GM23338 (cell line): ENCODE data around the gene TMEM214. TPM values are rescaled to one million over a fixed set of nuclear protein-coding genes. Genes with fewer than 3 reads are reported as not detected.

Experiments
- ATAC-seq: fragments of 200-7000 bp; cut with Tn5 transposase; 3 replicates; pipeline ENCODE4 v1.9.1; 2020
- DNase-seq: peaks from one replicate; pipeline ENCODE4 v3.0.0-alpha.2; 2015; ENCODE audit warnings: low spot score
- H2AFZ ChIP-seq: fragments of 200-600 bp; sonication (generic); 2 replicates; pipeline ENCODE4 v1.8.0; 2016; ENCODE audit warnings: antibody characterized with exemption, mild to moderate bottlenecking, moderate library complexity
- H3F3A ChIP-seq: fragments of 200-600 bp; sonication (generic); replicated peaks from 2 replicates; pipeline ENCODE4 v1.8.0; 2017; ENCODE audit warnings: antibody characterized with exemption, mixed run types, low read depth
- H3K27ac ChIP-seq: fragments of 200-600 bp; sonication (generic); 2 replicates; pipeline ENCODE4 v1.6.1; 2016; ENCODE audit warnings: low read depth
- H3K27me3 ChIP-seq: fragments of 200-600 bp; sonication (generic); 2 replicates; pipeline ENCODE4 v1.8.0; 2016; ENCODE audit warnings: mild to moderate bottlenecking, mixed run types, moderate library complexity; ENCODE audit not compliant: insufficient read depth
- H3K36me3 ChIP-seq: fragments of 200-600 bp; sonication (generic); 2 replicates; pipeline ENCODE4 v1.8.0; 2016; ENCODE audit warnings: mild to moderate bottlenecking; ENCODE audit not compliant: insufficient read depth
- H3K4me1 ChIP-seq: fragments of 200-600 bp; sonication (generic); 2 replicates; pipeline ENCODE4 v1.8.0; 2016; ENCODE audit warnings: mild to moderate bottlenecking, moderate library complexity; ENCODE audit not compliant: insufficient read depth
- H3K4me2 ChIP-seq: fragments of 200-600 bp; sonication (generic); 2 replicates; pipeline ENCODE4 v1.7.1; 2017; ENCODE audit warnings: mixed run types
- H3K4me3 ChIP-seq: fragments of 200-600 bp; sonication (generic); 2 replicates; pipeline ENCODE4 v1.6.1; 2016; ENCODE audit warnings: mixed run types
- H3K79me2 ChIP-seq: fragments of 200-600 bp; sonication (generic); replicated peaks from 2 replicates; pipeline ENCODE4 v1.8.0; 2017; ENCODE audit warnings: mild to moderate bottlenecking; ENCODE audit not compliant: insufficient read depth
- H3K9me2 ChIP-seq: fragments of 200-600 bp; sonication (generic); 2 replicates; pipeline ENCODE4 v1.8.0; 2017; ENCODE audit not compliant: insufficient read depth
- H4K20me1 ChIP-seq: fragments of 200-600 bp; sonication (generic); replicated peaks from 2 replicates; pipeline ENCODE4 v1.8.0; 2017; ENCODE audit warnings: mild to moderate bottlenecking; ENCODE audit not compliant: insufficient read depth
- H3K27ac Mint-ChIP-seq: 2 replicates; pipeline ENCODE4 v1.8.0; 2020; ENCODE audit warnings: inconsistent platforms, mild to moderate bottlenecking, moderate library complexity, mixed read lengths
- H3K27me3 Mint-ChIP-seq: 3 replicates; pipeline ENCODE4 v1.8.0; 2022; ENCODE audit warnings: low read depth, mild to moderate bottlenecking, moderate library complexity, mixed read lengths, inconsistent platforms; ENCODE audit not compliant: insufficient read depth, poor library complexity
- H3K36me3 Mint-ChIP-seq: 3 replicates; pipeline ENCODE4 v1.8.0; 2021; ENCODE audit warnings: low read depth, mild to moderate bottlenecking, inconsistent platforms, moderate library complexity, mixed read lengths
- H3K4me1 Mint-ChIP-seq: 3 replicates; pipeline ENCODE4 v1.8.0; 2020; ENCODE audit warnings: mild to moderate bottlenecking, inconsistent platforms, mixed read lengths
- H3K4me3 Mint-ChIP-seq: 3 replicates; pipeline ENCODE4 v1.8.0; 2021; ENCODE audit warnings: moderate library complexity, mild to moderate bottlenecking, inconsistent platforms, mixed read lengths
- H3K9me3 Mint-ChIP-seq: 3 replicates; pipeline ENCODE4 v1.8.0; 2020; ENCODE audit warnings: moderate library complexity, mild to moderate bottlenecking, inconsistent platforms, mixed read lengths
- CREB1 ChIP-seq: fragments of 250-450 bp; sonication (Bioruptor Pico); IDR thresholded peaks from 2 replicates; pipeline ENCODE4 v1.5.0; 2020; ENCODE audit warnings: low read depth, mild to moderate bottlenecking, moderate library complexity
- EZH2phosphoT487 ChIP-seq: fragments of 200-600 bp; sonication (generic); IDR thresholded peaks from one replicate; pipeline ENCODE4 v1.8.1; 2018; ENCODE audit warnings: antibody characterized with exemption; ENCODE audit not compliant: unreplicated experiment
- JUNB ChIP-seq: IDR thresholded peaks from one replicate; pipeline ENCODE4 v1.6.1; 2016; ENCODE audit warnings: antibody characterized with exemption; ENCODE audit not compliant: unreplicated experiment
- NANOG ChIP-seq: IDR thresholded peaks from 2 replicates; pipeline ENCODE4 v1.6.1; 2016; ENCODE audit warnings: antibody characterized with exemption, borderline replicate concordance
- POLR2AphosphoS5 ChIP-seq: IDR thresholded peaks from 2 replicates; pipeline ENCODE4 v1.6.1; 2016; ENCODE audit warnings: antibody characterized with exemption, low read depth
- ZNF114 ChIP-seq: fragments of 250-450 bp; sonication (Bioruptor Pico); IDR thresholded peaks from 2 replicates; pipeline ENCODE4 v1.5.0; 2020; ENCODE audit warnings: mild to moderate bottlenecking, moderate library complexity
- ZNF331 ChIP-seq: fragments of 250-450 bp; sonication (Bioruptor Pico); IDR thresholded peaks from 2 replicates; pipeline ENCODE4 v1.5.0; 2020; ENCODE audit warnings: low read depth, mild to moderate bottlenecking, moderate library complexity
- polyA plus RNA-seq: library from polyadenylated mRNA; unstranded; fragments of >200 nt; fragmentation: Nextera tagmentation; extraction: Ambion mirVana; gene quantifications from 2 replicates; pipeline ENCODE4 v1.2.1, GENCODE V29; 2016
- total RNA-seq: library from RNA; depleted of rRNA; stranded (reverse); fragments of >200 nt; shearing (Covaris generic); gene quantifications from 2 replicates; pipeline ENCODE4 v1.2.3, GENCODE V29; 2014
- TF ChIP-seq, protein P1 (sequence below): IDR thresholded peaks from 2 replicates; pipeline ENCODE4 v1.6.1; 2016; ENCODE audit warnings: antibody characterized with exemption
- TF ChIP-seq, protein P2 (sequence below), 2 experiments: fragments of 200-600 bp in 1 of 2; sonication (generic) in 1 of 2; conservative IDR thresholded peaks; 2 replicates each; pipeline versions ENCODE4 v1.5.1 to v1.6.1; 2016 to 2017; ENCODE audit warnings: antibody characterized with exemption in 2 of 2, low read depth in 2 of 2, mild to moderate bottlenecking in 2 of 2, moderate library complexity in 1 of 2

Gene TMEM214
- total and polyA plus RNA-seq, 2 experiments from 2014 or later = 18.4 to 36.5 TPM

DNA sequence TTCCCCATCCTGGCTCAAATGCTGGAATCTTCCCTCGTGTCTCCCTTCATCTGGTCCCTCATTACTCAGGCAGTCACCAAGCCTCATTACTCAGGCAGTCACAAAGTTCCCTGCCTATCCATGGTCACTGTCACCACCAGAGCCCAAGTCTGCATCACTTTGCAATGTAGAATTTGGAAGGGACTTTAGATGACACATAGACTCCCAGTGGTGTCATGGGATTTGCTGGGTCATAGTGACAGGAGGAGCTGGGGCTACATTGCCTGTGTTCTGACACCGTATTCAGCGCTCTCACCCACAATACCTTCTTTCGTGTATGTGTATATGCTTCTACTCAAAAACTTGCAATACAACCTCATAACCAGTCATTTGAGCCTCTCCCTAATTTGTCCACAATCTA lies 43.6 kb downstream of the TMEM214 start:
- Histone ChIP-seq H3K27me3 (no peaks in the 10 kb centered on the region), H3K79me2 (peaks cover under 1% of the 10 kb centered on the region; the same call in 1 of the 2 replicates), H3K36me3 (no peaks in the 10 kb centered on the region), H3K4me2 (no peak overlapping the region), H3K4me1 (peaks cover 9% of the 10 kb centered on the region), H3K4me3 (no peak overlapping the region), H4K20me1 (no peaks in the 10 kb centered on the region), H2AFZ (no peak overlapping the region), H3K9me2 (no peaks in the 10 kb centered on the region), H3F3A (peaks cover 7% of the 10 kb centered on the region; the same call in 1 of the 2 replicates), H3K27ac (no peak overlapping the region)
- Mint-ChIP-seq H3K4me3 (no peak overlapping the region), H3K27me3 (peaks cover 20% of the 10 kb centered on the region), H3K9me3 (no peaks in the 10 kb centered on the region), H3K27ac (no peak overlapping the region), H3K36me3 (no peaks in the 10 kb centered on the region), H3K4me1 (peaks cover 24% of the 10 kb centered on the region)
- DNase-seq (no peak), ATAC-seq (no peak)
- TF ChIP-seq, protein P1, sequence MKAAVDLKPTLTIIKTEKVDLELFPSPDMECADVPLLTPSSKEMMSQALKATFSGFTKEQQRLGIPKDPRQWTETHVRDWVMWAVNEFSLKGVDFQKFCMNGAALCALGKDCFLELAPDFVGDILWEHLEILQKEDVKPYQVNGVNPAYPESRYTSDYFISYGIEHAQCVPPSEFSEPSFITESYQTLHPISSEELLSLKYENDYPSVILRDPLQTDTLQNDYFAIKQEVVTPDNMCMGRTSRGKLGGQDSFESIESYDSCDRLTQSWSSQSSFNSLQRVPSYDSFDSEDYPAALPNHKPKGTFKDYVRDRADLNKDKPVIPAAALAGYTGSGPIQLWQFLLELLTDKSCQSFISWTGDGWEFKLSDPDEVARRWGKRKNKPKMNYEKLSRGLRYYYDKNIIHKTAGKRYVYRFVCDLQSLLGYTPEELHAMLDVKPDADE = no peak
- no peak for TF ChIP-seq ZNF331 (CRISPR knock-in tag)
- TF ChIP-seq, protein P2, sequence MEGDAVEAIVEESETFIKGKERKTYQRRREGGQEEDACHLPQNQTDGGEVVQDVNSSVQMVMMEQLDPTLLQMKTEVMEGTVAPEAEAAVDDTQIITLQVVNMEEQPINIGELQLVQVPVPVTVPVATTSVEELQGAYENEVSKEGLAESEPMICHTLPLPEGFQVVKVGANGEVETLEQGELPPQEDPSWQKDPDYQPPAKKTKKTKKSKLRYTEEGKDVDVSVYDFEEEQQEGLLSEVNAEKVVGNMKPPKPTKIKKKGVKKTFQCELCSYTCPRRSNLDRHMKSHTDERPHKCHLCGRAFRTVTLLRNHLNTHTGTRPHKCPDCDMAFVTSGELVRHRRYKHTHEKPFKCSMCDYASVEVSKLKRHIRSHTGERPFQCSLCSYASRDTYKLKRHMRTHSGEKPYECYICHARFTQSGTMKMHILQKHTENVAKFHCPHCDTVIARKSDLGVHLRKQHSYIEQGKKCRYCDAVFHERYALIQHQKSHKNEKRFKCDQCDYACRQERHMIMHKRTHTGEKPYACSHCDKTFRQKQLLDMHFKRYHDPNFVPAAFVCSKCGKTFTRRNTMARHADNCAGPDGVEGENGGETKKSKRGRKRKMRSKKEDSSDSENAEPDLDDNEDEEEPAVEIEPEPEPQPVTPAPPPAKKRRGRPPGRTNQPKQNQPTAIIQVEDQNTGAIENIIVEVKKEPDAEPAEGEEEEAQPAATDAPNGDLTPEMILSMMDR (conservative IDR thresholded peaks at IDR 0.05; ENCODE audit: low read depth in 2 of 2) = no peak
- TF ChIP-seq CREB1 (CRISPR knock-in tag) = no peak
- no peak for TF ChIP-seq EZH2phosphoT487

GRCh38 chr2:27077231-27077630 lies 44.5 kb downstream of the TMEM214 start:
- Histone ChIP-seq H3K4me1 (peaks cover 14% of the 10 kb centered on the region), H3K9me2 (no peaks in the 10 kb centered on the region), H4K20me1 (no peaks in the 10 kb centered on the region), H3K4me3 (no peak overlapping the region), H3K4me2 (no peak overlapping the region), H3F3A (peaks cover 4% of the 10 kb centered on the region; the same call in 1 of the 2 replicates), H2AFZ (no peak overlapping the region), H3K36me3 (no peaks in the 10 kb centered on the region), H3K27ac (no peak overlapping the region), H3K27me3 (no peaks in the 10 kb centered on the region), H3K79me2 (no peaks in the 10 kb centered on the region)
- DNase-seq = no peak
- Mint-ChIP-seq H3K4me3 (no peak overlapping the region; the same call in 2 of the 3 replicates), H3K27ac (no peak overlapping the region), H3K27me3 (peaks cover 20% of the 10 kb centered on the region), H3K9me3 (no peaks in the 10 kb centered on the region), H3K4me1 (peaks cover 27% of the 10 kb centered on the region), H3K36me3 (no peaks in the 10 kb centered on the region)
- no peak for ATAC-seq
- no peak for TF ChIP-seq ZNF114 (CRISPR knock-in tag)
- TF ChIP-seq NANOG = no peak
- no peak for TF ChIP-seq CREB1 (CRISPR knock-in tag)
- TF ChIP-seq ZNF331 (CRISPR knock-in tag) = no peak
- TF ChIP-seq JUNB = no peak
- TF ChIP-seq, protein P1 = no peak
- TF ChIP-seq POLR2AphosphoS5 = no peak
- TF ChIP-seq, protein P2 (conservative IDR thresholded peaks at IDR 0.05; ENCODE audit: low read depth in 2 of 2) = no peak
